Measurements from ENCODE around the gene AMT. TPM values are rescaled to one million over a fixed set of nuclear protein-coding genes. Genes with fewer than 3 reads are reported as not detected.

Gene AMT
- total and polyA plus RNA-seq, 2 of the 13 experiments (the other 11 are each of a cell fraction or from before 2014, with no cell fraction given): 35.3 to 59.0 TPM

GRCh38 chr3:49411535-49411967 lies 10.7 kb downstream of the AMT start (continued):
- peak; percentile 70 for TF ChIP-seq RBFOX2 (IDR thresholded peaks at IDR 0.05; ENCODE audit: low read depth, low read length)
- TF ChIP-seq PAF1 (CRISPR knock-in tag; IDR thresholded peaks at IDR 0.05): no peak
- TF ChIP-seq SIN3A (IDR thresholded peaks at IDR 0.05; ENCODE audit: borderline replicate concordance, low read depth, low read length): 0 out of 2 replicates have a peak, but pooled peaks have one; percentile 5
- peak; percentile 26; the same call in 1 of the 2 replicates for TF ChIP-seq BRCA1 (CRISPR knock-in tag; IDR thresholded peaks at IDR 0.05)
- TF ChIP-seq THAP7 (CRISPR knock-in tag; IDR thresholded peaks at IDR 0.05): no peak
- TF ChIP-seq GABPB1 (CRISPR knock-in tag; IDR thresholded peaks at IDR 0.05): peak; percentile 73; the same call in 1 of the 2 replicates
- 0 out of 2 replicates have a peak, but pooled peaks have one; percentile 19 for TF ChIP-seq ZNF724P (CRISPR knock-in tag; IDR thresholded peaks at IDR 0.05; ENCODE audit: borderline replicate concordance)
- TF ChIP-seq NRL (CRISPR knock-in tag; IDR thresholded peaks at IDR 0.05; ENCODE audit: borderline replicate concordance): no peak
- 0 out of 2 replicates have a peak, but pooled peaks have one; percentile 21 for TF ChIP-seq HOXA5 (CRISPR knock-in tag; IDR thresholded peaks at IDR 0.05)
- TF ChIP-seq BRF2 (CRISPR knock-in tag; IDR thresholded peaks at IDR 0.05): no peak
- TF ChIP-seq PATZ1 (CRISPR knock-in tag; IDR thresholded peaks at IDR 0.05): 0 out of 2 replicates have a peak, but pooled peaks have one; percentile 41
- 0 out of 2 replicates have a peak, but pooled peaks have one; percentile 22 for TF ChIP-seq ZNF784 (CRISPR knock-in tag; IDR thresholded peaks at IDR 0.05; ENCODE audit: borderline replicate concordance)
- TF ChIP-seq KDM2A (CRISPR knock-in tag; IDR thresholded peaks at IDR 0.05; ENCODE audit: borderline replicate concordance, low read depth): peak; percentile 35; the same call in 1 of the 2 replicates
- TF ChIP-seq HOXA9 (CRISPR knock-in tag; IDR thresholded peaks at IDR 0.05; ENCODE audit: borderline replicate concordance): 0 out of 2 replicates have a peak, but pooled peaks have one; percentile 38
- peak; percentile 76 for TF ChIP-seq ZFY (CRISPR knock-in tag; IDR thresholded peaks at IDR 0.05)
- peak; percentile 9; the same call in 1 of the 2 replicates for TF ChIP-seq ZNF503 (CRISPR knock-in tag; IDR thresholded peaks at IDR 0.05)
- no peak; the same call in 1 of the 2 replicates for TF ChIP-seq NR2F6 (IDR thresholded peaks at IDR 0.05)
- peak; percentile 64 for TF ChIP-seq NR2F6 (CRISPR knock-in tag; IDR thresholded peaks at IDR 0.05)
- TF ChIP-seq HNF4G (IDR thresholded peaks at IDR 0.05; ENCODE audit: borderline replicate concordance, low read depth, low read length): peak; percentile 16; the same call in 1 of the 2 replicates
- TF ChIP-seq HNF4G (CRISPR knock-in tag; IDR thresholded peaks at IDR 0.05; ENCODE audit: borderline replicate concordance, low read depth): no peak
- TF ChIP-seq FOXJ3 (CRISPR knock-in tag; IDR thresholded peaks at IDR 0.05; ENCODE audit: borderline replicate concordance): no peak
- peak; percentile 9 for TF ChIP-seq YY1 (IDR thresholded peaks at IDR 0.05; ENCODE audit: insufficient read depth, insufficient replicate concordance, low read depth, low read length)
- no peak for TF ChIP-seq ZNF547 (CRISPR knock-in tag; IDR thresholded peaks at IDR 0.05)
- TF ChIP-seq ZNF326 (CRISPR knock-in tag; IDR thresholded peaks at IDR 0.05; ENCODE audit: borderline replicate concordance): no peak
- peak; percentile 89; the same call in 1 of the 2 replicates for TF ChIP-seq CCDC6 (CRISPR knock-in tag; IDR thresholded peaks at IDR 0.05)

Data from HepG2 (cell line).